Karpas-422 (cell line): ENCODE measurements around the gene GBF1. TPM values are rescaled to one million over a fixed set of nuclear protein-coding genes. Genes with fewer than 3 reads are reported as not detected.
A peak's percentile ranks its signal among the peaks of the same experiment; 100 is the strongest.

Experiments used
- DNase-seq: peaks from one replicate; pipeline ENCODE4 v3.0.0-alpha.2; 2015
- H2AFZ ChIP-seq: fragments of 200-600 bp; sonication (generic); 2 replicates; pipeline ENCODE4 v1.6.1; 2014; ENCODE audit warnings: antibody characterized with exemption, low read length, mixed read lengths
- H3K27ac ChIP-seq: fragments of 200-600 bp; sonication (generic); 2 replicates; pipeline ENCODE4 v1.5.1; 2014; ENCODE audit warnings: mild to moderate bottlenecking, low read length, moderate library complexity
- H3K27me3 ChIP-seq: fragments of 200-600 bp; sonication (generic); 2 replicates; pipeline ENCODE4 v1.6.1; 2014; ENCODE audit warnings: low read length, mixed read lengths
- H3K36me3 ChIP-seq: fragments of 200-600 bp; sonication (generic); 2 replicates; pipeline ENCODE4 v1.6.1; 2014; ENCODE audit warnings: low read length, mixed read lengths; ENCODE audit not compliant: insufficient read depth
- H3K4me1 ChIP-seq: fragments of 200-600 bp; sonication (generic); 2 replicates; pipeline ENCODE4 v1.6.1; 2014; ENCODE audit warnings: mild to moderate bottlenecking, low read length, mixed read lengths
- H3K4me2 ChIP-seq: fragments of 200-600 bp; sonication (generic); 2 replicates; pipeline ENCODE4 v1.6.1; 2014; ENCODE audit warnings: low read length, low read depth, mild to moderate bottlenecking; ENCODE audit not compliant: poor library complexity, severe bottlenecking
- H3K4me3 ChIP-seq: fragments of 200-600 bp; sonication (generic); 2 replicates; pipeline ENCODE4 v1.5.1; 2014; ENCODE audit warnings: mild to moderate bottlenecking, antibody characterized with exemption, low read length, mixed read lengths
- H3K79me2 ChIP-seq: fragments of 200-600 bp; sonication (generic); 2 replicates; pipeline ENCODE4 v1.6.1; 2014; ENCODE audit warnings: mild to moderate bottlenecking, low read length, mixed read lengths
- H3K9ac ChIP-seq: fragments of 200-600 bp; sonication (generic); 2 replicates; pipeline ENCODE4 v1.6.0; 2014; ENCODE audit warnings: low read length
- H3K9me2 ChIP-seq: fragments of 200-600 bp; sonication (generic), shearing (Covaris generic); replicated peaks from 2 replicates; pipeline ENCODE4 v1.6.0; 2014; ENCODE audit warnings: mild to moderate bottlenecking, low read length, moderate library complexity; ENCODE audit not compliant: insufficient read depth
- H3K9me3 ChIP-seq: fragments of 300-700, 200-600 bp; sonication (generic); 2 replicates; pipeline ENCODE4 v1.6.1; 2014; ENCODE audit warnings: low read length, mixed read lengths
- H4K20me1 ChIP-seq: fragments of 200-600 bp; sonication (generic); 2 replicates; pipeline ENCODE4 v1.6.1; 2014; ENCODE audit warnings: mild to moderate bottlenecking, antibody characterized with exemption, low read length, low read depth; ENCODE audit not compliant: insufficient read depth
- total RNA-seq: library from RNA; depleted of rRNA; stranded (reverse); fragments of >200 nt; shearing (Covaris generic); gene quantifications from 2 replicates; pipeline ENCODE4 v1.2.3, GENCODE V29; 2014; ENCODE audit warnings: low replicate concordance; rRNA removed

The GBF1 gene
- total RNA-seq, 1 experiment from 2014 or later: 7.6 TPM

DNA sequence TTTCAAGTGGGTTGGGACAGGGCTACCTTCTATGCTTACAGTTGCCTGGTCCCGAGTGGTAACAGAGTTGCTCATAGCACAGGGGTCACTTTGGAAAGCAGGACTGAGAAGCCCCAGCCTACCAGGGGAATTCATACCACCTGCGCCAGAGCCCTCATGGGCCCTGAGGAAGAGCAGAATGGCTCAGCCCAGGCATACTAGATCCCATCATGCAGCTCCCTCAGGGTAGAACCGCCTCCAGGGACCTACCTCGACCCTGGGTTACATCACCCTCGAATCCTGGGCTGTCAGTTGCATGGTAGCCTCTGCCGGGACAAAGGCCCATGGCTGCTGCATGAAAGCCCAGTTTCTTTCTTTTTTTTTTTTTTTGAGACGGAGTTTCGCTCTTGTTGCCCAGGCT is 184.1 kb downstream of the GBF1 start:
- no peak for DNase-seq
- no peak overlapping the region for H3K9ac ChIP-seq
- H3K27me3 ChIP-seq: no peaks in the 10 kb centered on the region
- H2AFZ ChIP-seq: no peak overlapping the region
- H3K27ac ChIP-seq: no peak overlapping the region
- no peak overlapping the region for H3K4me3 ChIP-seq
- H3K79me2 ChIP-seq: peaks cover 15% of the 10 kb centered on the region
- no peak overlapping the region for H3K4me2 ChIP-seq
- H3K36me3 ChIP-seq: no peaks in the 10 kb centered on the region
- H3K4me1 ChIP-seq: peaks cover 5% of the 10 kb centered on the region
- no peaks in the 10 kb centered on the region for H4K20me1 ChIP-seq
- no peaks in the 10 kb centered on the region for H3K9me3 ChIP-seq
- H3K9me2 ChIP-seq: no peaks in the 10 kb centered on the region

DNA sequence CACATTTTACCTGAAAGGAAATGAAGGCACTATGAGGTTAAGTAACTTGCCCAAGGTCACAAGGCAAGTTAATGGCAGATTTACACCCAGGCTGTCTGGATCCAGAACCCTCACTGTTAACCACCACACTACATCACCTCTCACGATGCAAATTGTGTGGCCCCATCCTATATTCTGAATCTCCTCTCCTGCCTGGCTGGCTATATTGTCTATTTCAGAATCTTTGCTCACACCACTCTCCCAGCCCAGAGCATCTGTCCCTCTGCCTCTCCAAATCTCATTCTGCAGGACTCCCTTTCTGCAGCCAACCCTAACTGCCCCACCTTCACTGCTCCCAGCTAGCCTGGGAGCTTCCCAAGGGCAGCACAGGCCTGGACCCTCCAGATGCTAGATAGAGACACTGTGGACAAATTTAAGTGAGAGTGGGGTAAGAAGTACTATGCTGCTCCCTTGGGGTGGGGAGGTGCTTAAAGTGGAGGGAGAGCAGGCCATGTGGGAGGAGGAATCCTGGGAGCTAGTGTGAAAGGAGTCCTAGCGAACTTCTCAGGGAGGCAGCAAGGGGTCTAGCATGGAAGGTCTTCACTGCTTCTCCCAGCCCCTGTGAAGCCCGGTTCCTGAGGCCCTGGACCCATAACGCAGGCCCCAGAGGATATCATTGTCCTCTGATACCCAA is 186.3 kb downstream of the GBF1 start:
- peak; percentile 58 for DNase-seq
- Histone ChIP-seq H3K36me3 (no peaks in the 10 kb centered on the region), H3K4me2 (peak overlapping the region; percentile 96), H2AFZ (no peak overlapping the region; the same call in 1 of the 2 replicates), H4K20me1 (no peaks in the 10 kb centered on the region), H3K9me2 (no peaks in the 10 kb centered on the region), H3K4me1 (peaks cover 5% of the 10 kb centered on the region), H3K9me3 (no peaks in the 10 kb centered on the region), H3K9ac (peak overlapping the region; percentile 98), H3K27me3 (no peaks in the 10 kb centered on the region), H3K27ac (peak overlapping the region; percentile 70), H3K4me3 (peak overlapping the region; percentile 94), H3K79me2 (peaks cover 15% of the 10 kb centered on the region)

Other genes starting within 250 kb of the GBF1 start
- gene ARMH3, start 189.4 kb upstream of the GBF1 start, total RNA-seq: 3.7 and 4.1 TPM in 2 replicates
- gene HPS6, start 180.2 kb upstream of the GBF1 start, total RNA-seq: 7.1 and 19.4 TPM in 2 replicates
- 24.7 and 34.5 TPM in 2 replicates for gene LDB1, start 125.2 kb upstream of the GBF1 start, total RNA-seq
- 8.6 and 10.2 TPM in 2 replicates for gene PPRC1, start 112.5 kb upstream of the GBF1 start, total RNA-seq
- gene NOLC1, start 93.1 kb upstream of the GBF1 start, total RNA-seq: 22.6 and 37.6 TPM in 2 replicates
- gene ELOVL3, start 19.2 kb upstream of the GBF1 start, total RNA-seq: not detected in 2 replicates
- not detected in 2 replicates for gene PITX3, start 4.0 kb upstream of the GBF1 start, total RNA-seq
- 3.1 and 7.4 TPM in 2 replicates for gene NFKB2, start 150.2 kb downstream of the GBF1 start, total RNA-seq
- gene PSD, start 173.3 kb downstream of the GBF1 start, total RNA-seq: 0.19 and 0.61 TPM in 2 replicates
- gene FBXL15, start 175.3 kb downstream of the GBF1 start, total RNA-seq: 2.4 and 3.6 TPM in 2 replicates
- 27.1 and 34.1 TPM in 2 replicates for gene CUEDC2, start 187.0 kb downstream of the GBF1 start, total RNA-seq
- gene C10orf95, start 206.0 kb downstream of the GBF1 start, total RNA-seq: 0.78 TPM in 1 of 2 replicates, not detected in the other